Stimulated activated CD8-positive, alpha-beta memory T cell treated with anti-CD3 and anti-CD28 coated beads, Interleukin-12 subunit alpha, Interleukin-12 subunit beta, amount 100 ng/mL, for 24 hours (primary cell): ENCODE measurements around the gene SLC25A23.

Source experiments
- DNase-seq: peaks from one replicate; pipeline ENCODE4 v3.0.0-alpha.2; 2020; ENCODE audit errors: extremely low read depth

The SLC25A23 gene

GRCh38 chr19:6424939-6425731, 34.5 kb downstream of the SLC25A23 start:
- peak; percentile 98 for DNase-seq

- DNase-seq: no peak
These were observed 35.2 kb downstream of the SLC25A23 start, which contains the start of gene KHSRP for GRCh38 chr19:6424195-6424938. Gene KHSRP (minus strand): TSS chr19:6424811. CDS start chr19:6424701, 110 bp downstream.

GRCh38 chr19:6423499-6424194, 35.9 kb downstream of the SLC25A23 start:
- no peak for DNase-seq

GRCh38 chr19:6421075-6422014, 38.2 kb downstream of the SLC25A23 start:
- DNase-seq: no peak

GRCh38 chr19:6418562-6418932, 41.0 kb downstream of the SLC25A23 start:
- DNase-seq: no peak

GRCh38 chr19:6417713-6418561, 41.7 kb downstream of the SLC25A23 start:
- DNase-seq: no peak

- DNase-seq: no peak
These were observed 42.8 kb downstream of the SLC25A23 start for GRCh38 chr19:6416658-6417405.

- no peak for DNase-seq
These were observed 43.9 kb downstream of the SLC25A23 start for GRCh38 chr19:6415591-6416190.

GRCh38 chr19:6414793-6415590, 44.6 kb downstream of the SLC25A23 start:
- no peak for DNase-seq

GRCh38 chr19:6413721-6414643, 45.6 kb downstream of the SLC25A23 start:
- no peak for DNase-seq

- no peak for DNase-seq
These were observed 46.3 kb downstream of the SLC25A23 start for GRCh38 chr19:6413291-6413690.

GRCh38 chr19:6412447-6413091, 47.0 kb downstream of the SLC25A23 start:
- DNase-seq: no peak

GRCh38 chr19:6412061-6412446, 47.5 kb downstream of the SLC25A23 start:
- no peak for DNase-seq

- no peak for DNase-seq
These were observed 50.2 kb downstream of the SLC25A23 start for GRCh38 chr19:6409346-6409745.

GRCh38 chr19:6406401-6406800, 53.2 kb downstream of the SLC25A23 start:
- DNase-seq: no peak

- DNase-seq: no peak
These were observed 56.6 kb downstream of the SLC25A23 start for GRCh38 chr19:6402837-6403608.
